Stimulated activated effector memory CD8-positive, alpha-beta T cell treated with anti-CD3 and anti-CD28 coated beads, Interleukin-12 subunit alpha, Interleukin-12 subunit beta, amount 100 ng/mL, for 72 hours (primary cell): Measurements from ENCODE around the gene TRNAU1AP.
A peak's percentile ranks its signal among the peaks of the same experiment; 100 is the strongest.
"Not testable (repeated sequence)": the region's sequence is repeated elsewhere in the genome, so short reads cannot be mapped to it uniquely, and the experiment has no call there.

ENCODE experiments used
- ATAC-seq: fragments of 150-1000 bp; cut with Tn5 transposase; 2 replicates; pipeline ENCODE4 v1.10.0; 2021
- DNase-seq, 2 donors: peaks; one replicate each; pipeline ENCODE4 v3.0.0; 2021 to 2022; ENCODE audit warnings: low spot score in 2 of 2
- H3K27ac Mint-ChIP-seq: one replicate; pipeline ENCODE4 v1.8.0; 2022; ENCODE audit warnings: mild to moderate bottlenecking, mixed read lengths
- H3K36me3 Mint-ChIP-seq: one replicate; pipeline ENCODE4 v1.8.0; 2022; ENCODE audit warnings: mild to moderate bottlenecking, mixed read lengths
- H3K4me1 Mint-ChIP-seq: one replicate; pipeline ENCODE4 v1.8.0; 2022; ENCODE audit warnings: mixed read lengths
- H3K4me3 Mint-ChIP-seq: one replicate; pipeline ENCODE4 v1.8.0; 2022; ENCODE audit warnings: mild to moderate bottlenecking, mixed read lengths
- H3K9me3 Mint-ChIP-seq: one replicate; pipeline ENCODE4 v1.8.0; 2022; ENCODE audit warnings: mixed read lengths

TRNAU1AP gene

DNA sequence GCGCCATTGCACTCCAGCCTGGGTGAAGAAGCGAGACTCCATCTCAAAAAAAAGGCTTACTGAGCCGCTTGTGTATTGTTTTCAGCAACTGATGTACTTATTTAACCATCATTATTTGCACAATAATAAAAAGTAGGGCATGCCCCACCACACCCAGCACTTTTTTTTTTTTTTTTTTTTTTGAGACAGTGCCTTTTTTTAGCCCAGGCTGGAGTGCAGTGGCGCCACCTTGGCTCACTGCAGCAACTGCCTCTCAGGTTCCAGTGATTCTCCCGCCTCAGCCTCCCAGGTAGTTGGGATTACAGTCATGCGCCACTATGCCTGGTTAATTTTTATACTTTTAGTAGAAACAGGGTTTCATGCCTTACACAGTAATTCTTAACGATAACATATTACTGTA, 12.2 kb upstream of the TRNAU1AP start:
- H3K4me1 Mint-ChIP-seq, result no peaks in the 10 kb centered on the region
- H3K9me3 Mint-ChIP-seq, result no peaks in the 10 kb centered on the region
- ATAC-seq, result no peak
- H3K4me3 Mint-ChIP-seq, result no peak overlapping the region
- no peak overlapping the region for H3K27ac Mint-ChIP-seq
- H3K36me3 Mint-ChIP-seq, result peaks cover 41% of the 10 kb centered on the region
- no peak for DNase-seq

- not testable (repeated sequence) for H3K9me3 Mint-ChIP-seq, ATAC-seq, DNase-seq, H3K27ac Mint-ChIP-seq, H3K4me1 Mint-ChIP-seq, H3K4me3 Mint-ChIP-seq
- peaks cover 32% of the 10 kb centered on the region for H3K36me3 Mint-ChIP-seq
Observed at GRCh38 chr1:28541414-28542015, 11.4 kb upstream of the TRNAU1AP start.

GRCh38 chr1:28545246-28545628, 7.6 kb upstream of the TRNAU1AP start:
- DNase-seq (no peak), ATAC-seq (no peak)
- H3K4me3 Mint-ChIP-seq, result no peak overlapping the region
- no peaks in the 10 kb centered on the region for H3K36me3 Mint-ChIP-seq
- no peaks in the 10 kb centered on the region for H3K9me3 Mint-ChIP-seq
- H3K27ac Mint-ChIP-seq, result no peak overlapping the region
- no peaks in the 10 kb centered on the region for H3K4me1 Mint-ChIP-seq

- ATAC-seq (no peak), DNase-seq (no peak)
- no peaks in the 10 kb centered on the region for H3K9me3 Mint-ChIP-seq
- no peak overlapping the region for H3K4me3 Mint-ChIP-seq
- H3K4me1 Mint-ChIP-seq, result peaks cover 9% of the 10 kb centered on the region
- no peak overlapping the region for H3K27ac Mint-ChIP-seq
- H3K36me3 Mint-ChIP-seq, result peaks cover 11% of the 10 kb centered on the region
Observed at GRCh38 chr1:28548318-28548717, 4.6 kb upstream of the TRNAU1AP start.

DNA sequence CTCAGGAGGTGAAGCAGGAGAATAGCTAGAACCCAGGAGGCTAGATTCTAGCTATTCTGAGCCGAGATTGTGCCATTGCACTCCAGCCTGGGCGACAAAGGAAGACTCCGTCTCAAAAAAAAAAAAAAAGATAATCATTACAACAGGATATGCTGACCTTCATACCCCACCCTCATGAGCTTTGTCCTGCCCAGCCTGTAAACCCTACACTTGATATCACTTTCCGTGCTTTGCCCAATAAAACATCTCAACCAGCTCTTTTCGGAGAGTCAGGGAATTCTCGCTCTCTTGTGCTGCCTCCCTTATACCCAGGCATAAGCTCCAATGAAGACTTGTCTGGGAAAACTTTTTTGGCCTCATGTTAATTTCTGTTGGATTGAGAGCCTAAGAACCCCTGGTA, 1.5 kb upstream of the TRNAU1AP start:
- H3K36me3 Mint-ChIP-seq, result peaks cover 42% of the 10 kb centered on the region
- DNase-seq (no peak), ATAC-seq (no peak)
- peaks cover 18% of the 10 kb centered on the region for H3K4me1 Mint-ChIP-seq
- no peaks in the 10 kb centered on the region for H3K9me3 Mint-ChIP-seq
- H3K4me3 Mint-ChIP-seq, result no peak overlapping the region
- H3K27ac Mint-ChIP-seq, result no peak overlapping the region

DNA sequence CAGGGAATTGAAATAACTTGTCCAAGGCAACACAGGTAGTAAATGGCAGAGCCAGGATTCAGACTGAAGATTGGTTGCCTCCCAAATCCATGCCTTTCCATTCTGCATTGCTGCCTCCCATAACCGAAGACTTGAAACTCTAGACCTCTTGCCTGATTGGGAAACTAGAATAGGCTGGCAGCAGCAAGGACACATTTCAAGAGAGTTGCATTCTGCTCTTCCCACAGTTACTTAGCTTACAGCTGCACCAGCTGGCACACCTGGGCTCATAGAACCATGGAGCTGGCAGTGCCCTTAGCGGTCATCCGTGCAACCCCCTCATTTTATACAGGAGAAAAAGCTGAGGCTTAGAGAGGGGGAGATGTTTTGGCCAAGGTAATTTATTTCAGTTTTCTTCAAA, 8.0 kb downstream of the TRNAU1AP start:
- no peaks in the 10 kb centered on the region for H3K9me3 Mint-ChIP-seq
- ATAC-seq (no peak), DNase-seq (no peak)
- H3K27ac Mint-ChIP-seq, result no peak overlapping the region
- H3K4me3 Mint-ChIP-seq, result no peak overlapping the region
- H3K36me3 Mint-ChIP-seq, result peaks cover 100% of the 10 kb centered on the region
- H3K4me1 Mint-ChIP-seq, result no peaks in the 10 kb centered on the region

DNA sequence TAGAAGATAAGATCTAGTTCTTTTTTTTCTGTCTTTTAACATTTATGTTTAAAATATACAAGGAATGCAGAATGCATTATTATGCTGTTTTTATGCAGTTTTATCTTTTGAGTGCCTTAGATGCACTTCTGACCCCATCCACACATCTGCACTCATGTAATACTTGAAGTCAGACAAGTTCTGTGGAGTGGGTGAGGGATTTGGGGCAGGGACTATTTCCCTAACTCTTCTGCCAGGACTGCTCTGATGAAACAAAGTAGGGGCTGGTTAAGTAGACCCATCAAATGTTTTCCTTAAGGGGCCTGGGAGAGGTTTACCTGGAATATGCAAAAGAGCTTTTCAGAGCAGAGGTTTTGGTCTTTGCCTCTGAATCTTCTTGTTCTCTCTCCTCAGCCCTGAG, 11.4 kb downstream of the TRNAU1AP start:
- H3K4me3 Mint-ChIP-seq, result no peak overlapping the region
- no peaks in the 10 kb centered on the region for H3K9me3 Mint-ChIP-seq
- ATAC-seq (no peak), DNase-seq (no peak)
- no peak overlapping the region for H3K27ac Mint-ChIP-seq
- no peaks in the 10 kb centered on the region for H3K4me1 Mint-ChIP-seq
- peaks cover 100% of the 10 kb centered on the region for H3K36me3 Mint-ChIP-seq

- H3K36me3 Mint-ChIP-seq, result peaks cover 100% of the 10 kb centered on the region
- no peak for ATAC-seq
- no peak overlapping the region for H3K4me3 Mint-ChIP-seq
- no peaks in the 10 kb centered on the region for H3K4me1 Mint-ChIP-seq
- no peaks in the 10 kb centered on the region for H3K9me3 Mint-ChIP-seq
- DNase-seq, result no peak
- peak overlapping the region; percentile 40 for H3K27ac Mint-ChIP-seq
Observed at GRCh38 chr1:28565040-28565439, 12.2 kb downstream of the TRNAU1AP start.

DNA sequence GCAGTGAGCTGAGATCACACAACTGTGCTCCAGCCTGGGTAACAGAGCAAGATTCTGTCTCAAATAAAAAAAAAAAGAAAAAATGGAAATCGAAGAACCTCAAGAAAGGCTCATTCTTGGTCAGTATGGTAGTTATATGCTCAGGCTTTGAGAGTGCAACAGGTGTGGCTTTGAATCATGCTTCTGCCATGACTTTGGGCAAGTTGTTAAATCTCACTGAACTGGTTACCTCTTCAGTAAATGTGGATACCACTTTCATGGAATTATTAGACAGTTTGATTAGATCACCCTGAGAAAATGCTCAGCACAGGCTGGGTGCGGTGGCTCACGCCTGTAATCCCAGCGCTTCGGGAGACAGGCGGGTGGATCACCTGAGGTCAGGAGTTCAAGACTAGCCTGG, 12.8 kb downstream of the TRNAU1AP start:
- no peak overlapping the region for H3K4me3 Mint-ChIP-seq
- DNase-seq (no peak), ATAC-seq (no peak)
- H3K27ac Mint-ChIP-seq, result peak overlapping the region; percentile 40
- H3K9me3 Mint-ChIP-seq, result no peaks in the 10 kb centered on the region
- H3K4me1 Mint-ChIP-seq, result no peaks in the 10 kb centered on the region
- peaks cover 100% of the 10 kb centered on the region for H3K36me3 Mint-ChIP-seq

DNA sequence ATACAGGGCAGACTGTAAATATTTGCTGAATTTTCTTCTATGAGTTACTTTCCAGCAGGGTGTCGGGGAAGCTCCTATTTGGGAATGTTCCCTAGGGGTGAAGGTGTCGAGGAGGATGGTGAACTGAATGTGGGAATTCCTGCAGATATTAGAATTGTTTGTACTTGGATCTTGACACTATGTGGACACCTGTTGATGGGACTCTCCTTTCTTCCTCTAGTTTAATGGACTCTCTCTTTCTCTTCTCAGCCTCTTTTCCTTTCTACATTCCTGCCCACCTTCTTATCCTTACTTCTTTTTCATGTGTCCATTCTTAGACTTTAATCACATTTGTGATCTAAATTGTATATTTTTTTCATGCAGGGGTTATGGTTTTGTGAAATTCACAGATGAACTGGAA, 14.0 kb downstream of the TRNAU1AP start:
- Mint-ChIP-seq H3K27ac (peak overlapping the region; percentile 54), H3K9me3 (no peaks in the 10 kb centered on the region), H3K36me3 (peaks cover 100% of the 10 kb centered on the region), H3K4me3 (no peak overlapping the region), H3K4me1 (no peaks in the 10 kb centered on the region)
- ATAC-seq (no peak), DNase-seq (no peak)

GRCh38 chr1:28571911-28572310, 19.0 kb downstream of the TRNAU1AP start:
- peaks cover 100% of the 10 kb centered on the region for H3K36me3 Mint-ChIP-seq
- DNase-seq (no peak), ATAC-seq (no peak)
- H3K4me3 Mint-ChIP-seq, result no peak overlapping the region
- no peak overlapping the region for H3K27ac Mint-ChIP-seq
- H3K4me1 Mint-ChIP-seq, result no peaks in the 10 kb centered on the region
- H3K9me3 Mint-ChIP-seq, result no peaks in the 10 kb centered on the region

- not testable (repeated sequence) for H3K4me1 Mint-ChIP-seq, ATAC-seq, H3K27ac Mint-ChIP-seq, H3K4me3 Mint-ChIP-seq, H3K9me3 Mint-ChIP-seq, DNase-seq
- H3K36me3 Mint-ChIP-seq, result peaks cover 100% of the 10 kb centered on the region
Observed at GRCh38 chr1:28572891-28573290, 20.0 kb downstream of the TRNAU1AP start.

GRCh38 chr1:28573564-28573963, 20.7 kb downstream of the TRNAU1AP start:
- Mint-ChIP-seq H3K4me3 (no peak overlapping the region), H3K36me3 (peaks cover 100% of the 10 kb centered on the region), H3K4me1 (peaks cover 14% of the 10 kb centered on the region), H3K9me3 (no peaks in the 10 kb centered on the region), H3K27ac (no peak overlapping the region)
- no peak for ATAC-seq
- DNase-seq, result no peak

DNA sequence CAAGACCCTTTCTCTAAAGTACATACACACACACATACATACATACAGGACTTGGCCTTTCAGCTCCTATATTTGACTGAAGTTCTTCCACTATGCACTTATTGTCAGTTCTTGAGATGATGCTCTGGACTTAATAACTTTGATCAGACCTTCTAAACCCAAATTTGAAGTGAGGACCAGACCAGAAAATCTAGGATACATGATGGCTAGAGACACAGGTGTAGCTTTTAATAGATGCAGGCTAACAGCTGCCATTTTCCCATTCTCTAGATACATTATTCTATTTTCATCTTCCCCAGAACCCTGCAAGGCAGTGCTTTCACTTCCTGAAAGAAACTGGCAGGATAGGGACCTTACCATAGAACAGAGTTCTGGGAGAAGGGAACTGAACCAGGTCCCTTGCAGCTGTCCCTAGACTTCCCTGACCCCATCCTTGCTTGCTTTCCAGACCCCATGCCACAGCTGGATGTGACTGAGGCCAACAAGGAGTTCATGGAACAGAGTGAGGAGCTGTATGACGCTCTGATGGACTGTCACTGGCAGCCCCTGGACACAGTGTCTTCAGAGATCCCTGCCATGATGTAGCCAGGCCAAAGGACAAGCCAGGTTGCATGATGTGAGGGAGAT, 24.3 kb downstream of the TRNAU1AP start:
- H3K27ac Mint-ChIP-seq, result peak overlapping the region; percentile 96
- no peak for DNase-seq
- peaks cover 100% of the 10 kb centered on the region for H3K36me3 Mint-ChIP-seq
- peaks cover 33% of the 10 kb centered on the region for H3K4me1 Mint-ChIP-seq
- H3K4me3 Mint-ChIP-seq, result no peak overlapping the region
- no peaks in the 10 kb centered on the region for H3K9me3 Mint-ChIP-seq
- ATAC-seq, result no peak

- ATAC-seq, result no peak
- no peak for DNase-seq
- H3K9me3 Mint-ChIP-seq, result no peaks in the 10 kb centered on the region
- H3K27ac Mint-ChIP-seq, result peak overlapping the region; percentile 96
- peaks cover 36% of the 10 kb centered on the region for H3K4me1 Mint-ChIP-seq
- H3K36me3 Mint-ChIP-seq, result peaks cover 97% of the 10 kb centered on the region
- peak overlapping the region; percentile 87 for H3K4me3 Mint-ChIP-seq
Observed at GRCh38 chr1:28577738-28578536, 25.1 kb downstream of the TRNAU1AP start.

GRCh38 chr1:28578696-28579218, 25.9 kb downstream of the TRNAU1AP start:
- no peak for DNase-seq
- Mint-ChIP-seq H3K4me3 (peak overlapping the region; percentile 87), H3K9me3 (no peaks in the 10 kb centered on the region), H3K36me3 (peaks cover 93% of the 10 kb centered on the region), H3K4me1 (peaks cover 39% of the 10 kb centered on the region), H3K27ac (peak overlapping the region; percentile 96)
- ATAC-seq, result no peak
